Nasal cavity respiratory epithelium epithelial cell of viscerocranial mucosa (primary cell): ENCODE measurements around the gene NMRK1. TPM values are rescaled to one million over a fixed set of nuclear protein-coding genes. Genes with fewer than 3 reads are reported as not detected.

Source experiments
- total RNA-seq: library from RNA; depleted of rRNA; stranded (reverse); fragments of >200 nt; gene quantifications from 2 replicates; pipeline ENCODE4 v1.2.3, GENCODE V29; 2014

The NMRK1 gene
- total RNA-seq = 30.4 and 36.6 TPM in 2 replicates

DNA sequence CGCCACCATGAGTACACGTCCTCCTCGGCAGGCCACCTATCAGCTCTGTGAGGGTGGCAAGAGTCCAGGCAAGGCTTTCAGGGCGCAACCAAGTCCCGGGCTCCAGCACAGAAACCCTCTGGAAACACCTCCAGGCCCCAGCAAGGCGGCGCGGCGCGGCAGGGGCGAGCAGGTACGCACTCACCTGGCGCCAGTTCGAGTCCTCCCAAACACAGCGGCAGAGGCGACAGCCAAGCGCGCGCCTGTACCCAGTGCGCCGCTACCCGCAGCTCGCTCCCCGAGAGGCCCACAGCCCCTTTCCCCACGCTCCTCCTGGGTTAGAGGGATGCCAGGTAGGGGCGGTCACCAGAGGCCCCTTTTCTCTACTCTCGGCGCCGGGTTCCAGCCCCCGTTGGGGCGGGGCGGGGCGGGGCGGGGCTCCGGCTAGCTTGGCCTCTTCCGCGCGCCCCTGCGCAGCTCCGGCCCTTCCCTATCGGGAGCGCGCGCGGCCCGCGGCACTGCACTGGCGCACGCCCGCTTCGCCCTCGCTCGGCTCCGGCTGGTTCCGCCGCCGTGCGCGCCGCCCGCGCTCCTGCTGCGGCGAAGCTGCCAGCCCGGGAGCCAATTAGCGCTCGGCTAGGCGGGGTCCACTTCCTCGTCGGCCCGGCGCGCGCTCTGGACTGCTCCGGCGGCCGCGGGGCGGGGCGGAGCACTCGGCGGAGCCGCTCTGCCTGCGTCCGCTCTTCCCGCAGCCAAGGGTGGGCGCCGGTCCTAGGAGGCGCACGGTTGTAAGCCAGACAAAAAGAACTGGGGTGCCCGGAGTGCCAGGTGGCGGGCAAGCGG is at the start of gene NMRK1, which contains the start of gene OSTF1:
TSS of gene NMRK1 (minus strand) at position 332 of the 822 bp plus-strand sequence. CDS start 5,040 bp downstream, outside the sequence.
TSS of gene OSTF1 (plus strand) at position 691 of the 822 bp plus-strand sequence. CDS start 179 bp downstream, outside the sequence.

Other genes with a start within 250 kb of the NMRK1 start
- gene TRPM6, start 200.2 kb downstream of the NMRK1 start, total RNA-seq = under 0.01 and 0.50 TPM in 2 replicates
- 6.2 and 6.3 TPM in 2 replicates for gene C9orf40, start 135.2 kb downstream of the NMRK1 start, total RNA-seq
- 33.2 and 34.5 TPM in 2 replicates for gene CARNMT1, start 59.9 kb downstream of the NMRK1 start, total RNA-seq
- gene OSTF1, start 359 bp upstream of the NMRK1 start, total RNA-seq = 68.4 and 71.4 TPM in 2 replicates